NCI-H1694 treated with DMSO at 0.1 percent for 48 hours (cell line): ENCODE measurements around the gene EFL1.
A peak's percentile ranks its signal among the peaks of the same experiment; 100 is the strongest.
"Not testable (repeated sequence)": the region's sequence is repeated elsewhere in the genome, so short reads cannot be mapped to it uniquely, and the experiment has no call there.

Experiments
- DNase-seq: peaks from one replicate; lab custom pipeline; 2025; lab: John Stamatoyannopoulos, UW

Gene EFL1

GRCh38 chr15:82197733-82198594 lies 64.6 kb downstream of the EFL1 start:
- peak; percentile 59 for DNase-seq

GRCh38 chr15:82196353-82196752 lies 66.2 kb downstream of the EFL1 start:
- DNase-seq, result no peak

- DNase-seq, result not testable (repeated sequence)
Measured at GRCh38 chr15:82195818-82196217, 66.7 kb downstream of the EFL1 start.

GRCh38 chr15:82194488-82194887 lies 68.0 kb downstream of the EFL1 start:
- DNase-seq, result not testable (repeated sequence)

GRCh38 chr15:82193435-82193834 lies 69.1 kb downstream of the EFL1 start:
- not testable (repeated sequence) for DNase-seq

GRCh38 chr15:82192394-82192793 lies 70.1 kb downstream of the EFL1 start:
- DNase-seq, result not testable (repeated sequence)

- no peak for DNase-seq
Measured at GRCh38 chr15:82186719-82187406, 75.7 kb downstream of the EFL1 start.

GRCh38 chr15:82186161-82186560 lies 76.4 kb downstream of the EFL1 start:
- DNase-seq, result no peak

GRCh38 chr15:82184776-82185175 lies 77.8 kb downstream of the EFL1 start:
- no peak for DNase-seq

GRCh38 chr15:82184355-82184754 lies 78.2 kb downstream of the EFL1 start:
- no peak for DNase-seq

- DNase-seq, result no peak
Measured at GRCh38 chr15:82183121-82184031, 79.2 kb downstream of the EFL1 start.

GRCh38 chr15:82181371-82181770 lies 81.2 kb downstream of the EFL1 start:
- no peak for DNase-seq

- no peak for DNase-seq
Measured at GRCh38 chr15:82178061-82178460, 84.5 kb downstream of the EFL1 start.

GRCh38 chr15:82177291-82178010 lies 85.1 kb downstream of the EFL1 start:
- DNase-seq, result no peak

GRCh38 chr15:82176542-82176941 lies 86.0 kb downstream of the EFL1 start:
- DNase-seq, result no peak

- no peak for DNase-seq
Measured at GRCh38 chr15:82174471-82175235, 87.9 kb downstream of the EFL1 start.

- DNase-seq, result no peak
Measured at GRCh38 chr15:82173108-82173507, 89.4 kb downstream of the EFL1 start.

GRCh38 chr15:82172506-82172905 lies 90.0 kb downstream of the EFL1 start:
- no peak for DNase-seq

GRCh38 chr15:82168757-82169156 lies 93.8 kb downstream of the EFL1 start:
- no peak for DNase-seq

- DNase-seq, result no peak
Measured at GRCh38 chr15:82168296-82168695, 94.2 kb downstream of the EFL1 start.

GRCh38 chr15:82165948-82166376 lies 96.6 kb downstream of the EFL1 start:
- DNase-seq, result no peak
